Raji (cell line): ENCODE data around the gene CCND1.

Experiments
- POLR2A ChIP-seq: IDR thresholded peaks from 2 replicates; pipeline ENCODE4 v1.6.1; 2011; ENCODE audit warnings: low read depth, low read length, control low read depth; ENCODE audit not compliant: insufficient read depth

CCND1 gene

GRCh38 chr11:69654001-69654659 is 13.2 kb downstream of the CCND1 start:
- TF ChIP-seq POLR2A: no peak

GRCh38 chr11:69654660-69655478 is 13.9 kb downstream of the CCND1 start:
- no peak for TF ChIP-seq POLR2A

- TF ChIP-seq POLR2A: no peak
Observed at GRCh38 chr11:69655479-69656428, 14.8 kb downstream of the CCND1 start.

GRCh38 chr11:69656536-69657455 is 15.8 kb downstream of the CCND1 start:
- no peak for TF ChIP-seq POLR2A

- no peak for TF ChIP-seq POLR2A
Observed at GRCh38 chr11:69657456-69657910, 16.5 kb downstream of the CCND1 start.

- no peak for TF ChIP-seq POLR2A
Observed at GRCh38 chr11:69657911-69658625, 17.1 kb downstream of the CCND1 start.

GRCh38 chr11:69658626-69659450 is 17.9 kb downstream of the CCND1 start:
- no peak for TF ChIP-seq POLR2A

GRCh38 chr11:69659591-69659990 is 18.6 kb downstream of the CCND1 start:
- no peak for TF ChIP-seq POLR2A

GRCh38 chr11:69660001-69660500 is 19.1 kb downstream of the CCND1 start:
- no peak for TF ChIP-seq POLR2A

- TF ChIP-seq POLR2A: no peak
Observed at GRCh38 chr11:69661413-69661715, 20.4 kb downstream of the CCND1 start.

GRCh38 chr11:69662021-69662698 is 21.2 kb downstream of the CCND1 start:
- no peak for TF ChIP-seq POLR2A

- no peak for TF ChIP-seq POLR2A
Observed at GRCh38 chr11:69662806-69663205, 21.9 kb downstream of the CCND1 start.
